Measurements from ENCODE around the gene RANBP1.
"Not testable (repeated sequence)": the region's sequence is repeated elsewhere in the genome, so short reads cannot be mapped to it uniquely, and the experiment has no call there.

The RANBP1 gene

GRCh38 chr22:20155330-20156041 lies 39.6 kb downstream of the RANBP1 start:
- peak in 1 of 2 donors; percentile 9 for DNase-seq

GRCh38 chr22:20156042-20156389 lies 40.1 kb downstream of the RANBP1 start:
- DNase-seq = no peak

- peak; percentile 88 to 89 for DNase-seq
Observed at GRCh38 chr22:20156611-20157429, 40.9 kb downstream of the RANBP1 start.

- DNase-seq = no peak
Observed at GRCh38 chr22:20157430-20158183, 41.7 kb downstream of the RANBP1 start.

- no peak for DNase-seq
Observed at GRCh38 chr22:20158391-20159036, 42.6 kb downstream of the RANBP1 start.

GRCh38 chr22:20159076-20159475 lies 43.2 kb downstream of the RANBP1 start:
- no peak for DNase-seq

GRCh38 chr22:20159531-20159930 lies 43.6 kb downstream of the RANBP1 start:
- not testable (repeated sequence) for DNase-seq

- no peak for DNase-seq
Observed at GRCh38 chr22:20160041-20160440, 44.1 kb downstream of the RANBP1 start.

GRCh38 chr22:20164863-20165262 lies 49.0 kb downstream of the RANBP1 start:
- no peak for DNase-seq

GRCh38 chr22:20165421-20165820 lies 49.5 kb downstream of the RANBP1 start:
- no peak for DNase-seq

- no peak for DNase-seq
Observed at GRCh38 chr22:20165913-20166312, 50.0 kb downstream of the RANBP1 start.

GRCh38 chr22:20166703-20167102 lies 50.8 kb downstream of the RANBP1 start:
- no peak for DNase-seq

GRCh38 chr22:20167643-20168322 lies 51.9 kb downstream of the RANBP1 start:
- no peak for DNase-seq

- DNase-seq = no peak
Observed at GRCh38 chr22:20169253-20169822, 53.4 kb downstream of the RANBP1 start.

GRCh38 chr22:20170170-20170569 lies 54.3 kb downstream of the RANBP1 start:
- DNase-seq = no peak

GRCh38 chr22:20171288-20172140 lies 55.6 kb downstream of the RANBP1 start:
- DNase-seq = no peak

GRCh38 chr22:20172141-20172613 lies 56.3 kb downstream of the RANBP1 start:
- DNase-seq = no peak

- DNase-seq = no peak
Observed at GRCh38 chr22:20173246-20173645, 57.3 kb downstream of the RANBP1 start.

GRCh38 chr22:20173772-20174171 lies 57.9 kb downstream of the RANBP1 start:
- no peak for DNase-seq

- DNase-seq = no peak
Observed at GRCh38 chr22:20174785-20175596, 59.1 kb downstream of the RANBP1 start.

All from CD4-positive, alpha-beta T cell treated with Interleukin-4 for 1 hour (primary cell).